ENCODE results near the gene ADAMTS1.

The ADAMTS1 gene

DNA sequence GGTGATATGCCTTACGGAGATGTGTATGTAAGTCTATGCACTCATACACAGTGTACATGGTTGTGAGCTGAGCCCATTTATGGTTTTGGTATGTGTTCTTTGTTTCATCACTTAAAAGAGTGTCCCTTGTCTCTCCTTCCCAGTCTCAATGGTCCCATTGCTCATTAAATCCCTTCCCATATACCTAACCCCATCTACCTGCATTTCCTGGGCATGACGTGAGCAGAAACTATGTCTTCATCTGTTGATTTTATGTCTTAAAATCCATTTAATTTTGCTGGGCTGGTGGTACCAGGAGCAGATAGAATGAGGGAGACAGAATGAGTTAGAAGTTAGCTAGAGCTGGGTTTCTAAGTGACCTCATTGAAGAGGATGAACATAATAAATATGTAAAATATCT, 44.8 kb downstream of the ADAMTS1 start:
- DNase-seq (ENCODE audit: low read depth in 2 of 2) = no peak
- no peak overlapping the region for H3K4me3 ChIP-seq (replicated peaks in 1 of 2; ENCODE audit: low read depth in 2 of 2, low read length in 2 of 2)
- TF ChIP-seq, protein P1, sequence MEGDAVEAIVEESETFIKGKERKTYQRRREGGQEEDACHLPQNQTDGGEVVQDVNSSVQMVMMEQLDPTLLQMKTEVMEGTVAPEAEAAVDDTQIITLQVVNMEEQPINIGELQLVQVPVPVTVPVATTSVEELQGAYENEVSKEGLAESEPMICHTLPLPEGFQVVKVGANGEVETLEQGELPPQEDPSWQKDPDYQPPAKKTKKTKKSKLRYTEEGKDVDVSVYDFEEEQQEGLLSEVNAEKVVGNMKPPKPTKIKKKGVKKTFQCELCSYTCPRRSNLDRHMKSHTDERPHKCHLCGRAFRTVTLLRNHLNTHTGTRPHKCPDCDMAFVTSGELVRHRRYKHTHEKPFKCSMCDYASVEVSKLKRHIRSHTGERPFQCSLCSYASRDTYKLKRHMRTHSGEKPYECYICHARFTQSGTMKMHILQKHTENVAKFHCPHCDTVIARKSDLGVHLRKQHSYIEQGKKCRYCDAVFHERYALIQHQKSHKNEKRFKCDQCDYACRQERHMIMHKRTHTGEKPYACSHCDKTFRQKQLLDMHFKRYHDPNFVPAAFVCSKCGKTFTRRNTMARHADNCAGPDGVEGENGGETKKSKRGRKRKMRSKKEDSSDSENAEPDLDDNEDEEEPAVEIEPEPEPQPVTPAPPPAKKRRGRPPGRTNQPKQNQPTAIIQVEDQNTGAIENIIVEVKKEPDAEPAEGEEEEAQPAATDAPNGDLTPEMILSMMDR (IDR thresholded peaks at IDR 0.05; ENCODE audit: low read depth, low read length) = no peak

DNA sequence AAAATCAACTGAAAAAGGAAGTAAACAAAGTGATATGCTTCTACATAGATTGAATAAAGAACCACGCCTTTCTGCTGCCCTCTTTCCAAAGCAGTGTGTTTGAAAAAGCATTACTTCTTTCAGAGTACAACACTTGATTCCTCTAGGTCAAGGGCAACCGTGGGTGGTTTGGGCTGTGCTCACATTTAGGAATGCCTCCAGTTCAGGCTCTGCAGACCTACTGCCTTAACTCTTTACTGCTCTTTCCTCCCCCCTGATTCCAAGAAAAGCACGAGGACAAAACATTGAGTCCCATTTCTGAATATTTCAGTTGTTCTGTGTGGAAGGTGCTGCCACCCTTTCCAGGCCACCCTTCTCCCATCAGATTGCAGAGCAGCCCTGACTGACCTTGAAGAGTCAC, 45.2 kb downstream of the ADAMTS1 start:
- H3K4me3 ChIP-seq (replicated peaks in 1 of 2; ENCODE audit: low read depth in 2 of 2, low read length in 2 of 2) = no peak overlapping the region
- DNase-seq (ENCODE audit: low read depth in 2 of 2) = peak in 1 of 2 donors; percentile 66
- TF ChIP-seq, protein P1 (IDR thresholded peaks at IDR 0.05; ENCODE audit: low read depth, low read length) = no peak

DNA sequence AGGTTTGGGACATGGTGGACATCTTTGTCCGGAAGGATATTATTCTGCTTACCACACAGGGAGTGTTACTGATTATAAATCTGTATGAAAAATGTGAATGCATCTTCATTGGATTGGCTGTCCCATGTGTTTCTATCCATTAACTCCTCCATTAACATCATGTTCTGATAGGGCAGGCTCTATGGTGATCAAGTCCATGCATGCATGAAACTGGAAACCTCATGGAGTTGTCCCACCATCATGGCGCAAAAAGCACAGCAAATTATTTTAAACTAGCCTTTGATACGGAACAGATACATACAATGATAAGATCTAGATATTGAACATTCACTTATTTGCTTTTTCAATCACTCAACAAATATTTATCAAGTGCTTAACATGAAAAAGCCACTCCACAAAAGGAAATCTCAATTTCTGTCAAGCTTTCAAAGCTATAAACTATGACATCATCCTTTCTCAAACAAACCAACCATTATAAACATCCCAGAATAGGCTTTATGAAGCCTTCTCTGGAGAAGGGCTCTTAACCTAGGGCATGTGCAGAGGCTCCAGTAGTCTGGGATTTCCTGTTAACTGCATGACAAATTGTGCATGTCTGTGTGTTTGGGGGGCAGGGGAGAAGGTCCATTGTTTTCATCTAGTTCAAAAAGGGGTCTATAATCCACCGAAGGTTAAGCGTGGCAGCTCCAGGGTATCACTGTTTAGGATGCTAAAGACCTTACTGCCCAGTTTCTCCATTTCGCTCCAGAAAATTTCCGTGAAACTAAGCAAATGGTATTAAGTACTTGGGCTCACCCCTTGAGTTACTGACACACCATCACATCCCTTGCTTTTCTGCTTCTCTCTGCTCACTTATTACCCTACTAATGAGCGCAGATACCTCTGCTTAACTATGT, 46.1 kb downstream of the ADAMTS1 start:
- DNase-seq (ENCODE audit: low read depth in 2 of 2) = no peak
- no peak overlapping the region for H3K4me3 ChIP-seq (replicated peaks in 1 of 2; ENCODE audit: low read depth in 2 of 2, low read length in 2 of 2)
- TF ChIP-seq, protein P1 (IDR thresholded peaks at IDR 0.05; ENCODE audit: low read depth, low read length) = no peak

DNA sequence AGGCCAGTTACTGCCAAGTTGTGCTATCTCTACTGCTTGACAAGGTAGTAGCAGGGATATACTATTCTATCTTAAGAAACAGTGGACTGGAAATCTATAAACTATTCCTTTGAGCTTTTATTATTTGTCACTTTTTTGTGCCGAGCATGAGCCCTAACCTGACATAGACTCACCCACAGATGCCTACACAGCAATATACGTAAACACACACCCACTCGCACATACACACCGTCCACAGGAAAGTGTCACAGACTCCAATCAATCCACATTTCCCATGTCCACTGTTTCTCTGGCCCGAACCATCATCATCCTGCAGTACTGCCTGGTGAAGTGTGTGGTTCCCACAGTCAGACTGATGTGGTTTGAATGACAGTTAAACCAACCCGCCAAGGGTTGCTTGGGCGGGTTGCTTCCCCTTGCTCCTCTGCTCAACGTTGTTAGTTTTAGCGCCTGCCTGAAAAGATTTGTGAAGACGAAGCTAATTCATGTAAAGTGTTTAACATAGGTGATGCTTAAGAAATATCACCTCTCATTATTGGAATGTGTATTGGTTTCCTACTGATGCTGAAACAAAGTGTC, 47.2 kb downstream of the ADAMTS1 start:
- TF ChIP-seq, protein P1 (IDR thresholded peaks at IDR 0.05; ENCODE audit: low read depth, low read length) = no peak
- no peak overlapping the region for H3K4me3 ChIP-seq (replicated peaks in 1 of 2; ENCODE audit: low read depth in 2 of 2, low read length in 2 of 2)
- no peak for DNase-seq (ENCODE audit: low read depth in 2 of 2)

DNA sequence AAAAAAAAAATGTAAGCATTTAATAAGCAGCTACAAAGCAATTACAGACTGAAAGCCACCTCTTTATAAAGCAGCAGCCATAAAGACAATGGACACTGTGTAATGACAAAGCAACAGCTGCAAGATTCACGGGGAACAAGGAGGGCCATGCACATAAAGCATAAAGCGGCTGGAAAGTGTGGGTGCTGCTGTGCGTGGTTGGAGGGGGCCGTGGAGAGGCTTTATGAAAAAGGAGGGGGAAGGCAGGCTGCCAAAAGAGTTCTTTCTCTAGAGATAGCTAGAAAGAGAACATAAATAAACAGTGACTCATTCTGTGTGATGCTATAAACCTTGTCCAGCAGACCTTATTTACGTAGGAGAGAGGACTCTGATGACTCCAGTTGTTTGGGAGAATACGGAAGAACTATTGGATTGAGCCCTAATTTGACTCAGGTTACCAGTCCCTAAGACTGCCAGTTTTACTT, 49.3 kb downstream of the ADAMTS1 start:
- TF ChIP-seq, protein P1 (IDR thresholded peaks at IDR 0.05; ENCODE audit: low read depth, low read length) = no peak
- DNase-seq (ENCODE audit: low read depth in 2 of 2) = peak; percentile 96 to 99
- no peak overlapping the region for H3K4me3 ChIP-seq (replicated peaks in 1 of 2; ENCODE audit: low read depth in 2 of 2, low read length in 2 of 2)

DNA sequence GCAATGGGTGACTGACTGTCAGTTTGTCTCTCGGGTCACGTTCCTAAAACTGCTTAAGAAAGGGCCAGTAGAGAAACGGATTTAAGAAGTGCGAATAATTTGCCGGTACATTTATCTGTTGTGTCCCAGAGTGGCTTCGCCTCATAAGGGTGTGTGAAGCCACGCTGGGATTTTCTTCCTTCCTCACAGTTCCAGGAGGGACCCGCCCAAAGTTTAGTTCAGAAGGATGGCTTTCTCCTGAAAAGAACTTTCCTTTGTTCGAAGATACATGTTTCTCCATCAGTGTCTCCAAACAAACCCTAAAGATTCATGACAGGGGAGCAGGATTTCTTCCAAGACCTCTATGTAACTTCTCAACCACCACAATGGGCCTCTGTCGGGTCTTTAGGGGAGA, 49.8 kb downstream of the ADAMTS1 start:
- peak in 1 of 2 donors; percentile 36 for DNase-seq (ENCODE audit: low read depth in 2 of 2)
- TF ChIP-seq, protein P1 (IDR thresholded peaks at IDR 0.05; ENCODE audit: low read depth, low read length) = no peak
- no peak overlapping the region for H3K4me3 ChIP-seq (replicated peaks in 1 of 2; ENCODE audit: low read depth in 2 of 2, low read length in 2 of 2)
